Camera-type eye (tissue), 1 donor: Measurements from ENCODE around the gene B3GNT4. TPM values are rescaled to one million over a fixed set of nuclear protein-coding genes. Genes with fewer than 3 reads are reported as not detected.

Source experiments
- total RNA-seq: library from RNA; depleted of rRNA; stranded (reverse); fragments of >200 nt; gene quantifications from one replicate; pipeline ENCODE4 v1.2.3, GENCODE V29; 2014

The B3GNT4 gene
- total RNA-seq, result 0.88 TPM

GRCh38 chr12:122203301-122204166 lies at the start of gene B3GNT4:
Gene B3GNT4 (plus strand): TSS chr12:122203709. CDS start chr12:122204619, 910 bp downstream.

DNA sequence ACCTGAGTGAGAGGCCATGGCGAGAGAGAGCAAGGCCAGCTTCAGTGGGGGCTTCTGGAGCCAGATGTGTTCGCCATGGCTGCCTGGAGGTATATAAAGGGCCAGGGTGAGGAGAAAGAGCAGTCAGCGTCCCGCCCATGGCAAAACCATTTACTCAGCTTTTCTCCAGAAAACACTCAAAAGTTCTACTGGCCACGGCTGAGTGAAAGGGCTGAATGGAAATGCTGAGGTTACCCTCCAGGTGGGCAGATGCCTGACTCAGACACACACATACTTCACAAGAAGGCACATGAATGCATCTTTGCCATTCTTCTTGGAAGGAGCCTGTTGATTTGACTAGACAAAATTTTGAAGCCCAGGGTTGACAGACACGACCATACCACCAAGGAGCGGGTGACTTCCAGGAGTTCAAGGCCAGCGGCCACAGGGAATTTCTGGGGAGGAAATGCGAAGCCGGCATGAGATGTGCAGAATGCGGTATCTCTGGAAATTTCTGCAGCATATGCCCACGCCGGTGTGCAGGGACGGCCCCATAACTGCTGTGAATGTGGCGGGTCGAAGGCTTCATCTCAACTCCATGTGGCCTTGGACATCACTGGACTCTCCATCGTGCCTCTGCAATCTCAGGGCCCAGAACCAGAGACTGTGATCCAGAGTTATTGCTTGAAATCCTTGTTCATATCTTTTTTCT lies 29.2 kb upstream of the B3GNT4 start, which contains the start of gene IL31:
IL31 (minus strand) TSS at position 67 of the 691 bp plus-strand sequence; CDS start at position 18, 49 bp downstream.

GRCh38 chr12:122182887-122183587 lies 20.5 kb upstream of the B3GNT4 start, which contains the start of gene LRRC43:
Gene LRRC43 (plus strand): TSS chr12:122183123. CDS start chr12:122183145, 22 bp downstream.

GRCh38 chr12:122225683-122226365 lies 22.3 kb downstream of the B3GNT4 start, which contains the start of gene DIABLO:
Gene DIABLO (minus strand): TSS chr12:122226052. CDS start chr12:122226014, 38 bp downstream.

Other genes with a start within 250 kb of the B3GNT4 start
- 31.6 TPM for gene BCL7A, start 181.8 kb upstream of the B3GNT4 start, total RNA-seq
- 17.8 TPM for gene MLXIP, start 125.0 kb upstream of the B3GNT4 start, total RNA-seq
- gene IL31, start 29.5 kb upstream of the B3GNT4 start, total RNA-seq, result not detected
- gene LRRC43, start 20.6 kb upstream of the B3GNT4 start, total RNA-seq, result 1.6 TPM
- 66.1 TPM for gene DIABLO, start 22.3 kb downstream of the B3GNT4 start, total RNA-seq
- gene VPS33A, start 62.8 kb downstream of the B3GNT4 start, total RNA-seq, result 29.2 TPM
- 68.9 TPM for gene CLIP1, start 219.0 kb downstream of the B3GNT4 start, total RNA-seq